ENCODE data around the gene RREB1. TPM values are rescaled to one million over a fixed set of nuclear protein-coding genes. Genes with fewer than 3 reads are reported as not detected.
A peak's percentile ranks its signal among the peaks of the same experiment; 100 is the strongest.

RREB1 gene, protein sequence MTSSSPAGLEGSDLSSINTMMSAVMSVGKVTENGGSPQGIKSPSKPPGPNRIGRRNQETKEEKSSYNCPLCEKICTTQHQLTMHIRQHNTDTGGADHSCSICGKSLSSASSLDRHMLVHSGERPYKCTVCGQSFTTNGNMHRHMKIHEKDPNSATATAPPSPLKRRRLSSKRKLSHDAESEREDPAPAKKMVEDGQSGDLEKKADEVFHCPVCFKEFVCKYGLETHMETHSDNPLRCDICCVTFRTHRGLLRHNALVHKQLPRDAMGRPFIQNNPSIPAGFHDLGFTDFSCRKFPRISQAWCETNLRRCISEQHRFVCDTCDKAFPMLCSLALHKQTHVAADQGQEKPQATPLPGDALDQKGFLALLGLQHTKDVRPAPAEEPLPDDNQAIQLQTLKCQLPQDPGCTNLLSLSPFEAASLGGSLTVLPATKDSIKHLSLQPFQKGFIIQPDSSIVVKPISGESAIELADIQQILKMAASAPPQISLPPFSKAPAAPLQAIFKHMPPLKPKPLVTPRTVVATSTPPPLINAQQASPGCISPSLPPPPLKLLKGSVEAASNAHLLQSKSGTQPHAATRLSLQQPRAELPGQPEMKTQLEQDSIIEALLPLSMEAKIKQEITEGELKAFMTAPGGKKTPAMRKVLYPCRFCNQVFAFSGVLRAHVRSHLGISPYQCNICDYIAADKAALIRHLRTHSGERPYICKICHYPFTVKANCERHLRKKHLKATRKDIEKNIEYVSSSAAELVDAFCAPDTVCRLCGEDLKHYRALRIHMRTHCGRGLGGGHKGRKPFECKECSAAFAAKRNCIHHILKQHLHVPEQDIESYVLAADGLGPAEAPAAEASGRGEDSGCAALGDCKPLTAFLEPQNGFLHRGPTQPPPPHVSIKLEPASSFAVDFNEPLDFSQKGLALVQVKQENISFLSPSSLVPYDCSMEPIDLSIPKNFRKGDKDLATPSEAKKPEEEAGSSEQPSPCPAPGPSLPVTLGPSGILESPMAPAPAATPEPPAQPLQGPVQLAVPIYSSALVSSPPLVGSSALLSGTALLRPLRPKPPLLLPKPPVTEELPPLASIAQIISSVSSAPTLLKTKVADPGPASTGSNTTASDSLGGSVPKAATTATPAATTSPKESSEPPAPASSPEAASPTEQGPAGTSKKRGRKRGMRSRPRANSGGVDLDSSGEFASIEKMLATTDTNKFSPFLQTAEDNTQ (N-terminal part only)
- 9.9 and 11.5 TPM in 2 replicates for total RNA-seq (2014; rRNA removed)
- 5.4 TPM for polyA plus RNA-seq (2012)

DNA sequence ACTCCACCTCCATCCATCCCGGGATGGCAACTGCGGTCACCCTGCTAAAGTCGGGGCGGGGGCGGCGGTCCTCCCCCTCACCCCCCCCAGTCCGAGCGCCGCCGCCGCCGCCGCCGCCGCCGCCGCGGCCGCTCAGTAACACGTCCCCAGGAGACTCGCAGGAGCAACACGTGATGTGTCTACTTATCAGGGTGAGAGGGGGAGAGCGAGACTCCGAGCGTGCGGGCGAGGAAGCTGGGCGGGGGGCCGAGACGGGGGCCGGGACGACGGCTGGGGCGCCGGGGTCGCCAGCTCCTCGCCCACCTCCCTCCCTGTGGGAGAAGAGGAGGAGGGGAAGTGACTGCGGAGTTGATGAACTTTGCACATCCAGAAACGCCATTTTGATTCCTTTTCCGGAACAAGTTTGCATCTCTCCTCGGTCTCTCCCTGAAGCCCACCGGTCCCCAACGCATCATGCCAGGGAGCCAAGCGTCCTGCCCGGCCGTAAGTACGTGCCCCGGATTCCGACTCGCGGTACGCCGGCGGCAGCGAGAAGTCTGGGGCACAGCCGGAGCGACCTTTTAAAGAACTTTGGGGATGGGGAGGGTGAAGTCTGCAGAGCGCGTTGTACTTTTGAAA is at the start of gene RREB1:
Gene RREB1 (plus strand): TSS at position 384 of the 618 bp plus-strand sequence. CDS start 73,951 bp downstream, outside the sequence.
- peak; percentile 63 for DNase-seq (ENCODE audit: low read depth)

DNA sequence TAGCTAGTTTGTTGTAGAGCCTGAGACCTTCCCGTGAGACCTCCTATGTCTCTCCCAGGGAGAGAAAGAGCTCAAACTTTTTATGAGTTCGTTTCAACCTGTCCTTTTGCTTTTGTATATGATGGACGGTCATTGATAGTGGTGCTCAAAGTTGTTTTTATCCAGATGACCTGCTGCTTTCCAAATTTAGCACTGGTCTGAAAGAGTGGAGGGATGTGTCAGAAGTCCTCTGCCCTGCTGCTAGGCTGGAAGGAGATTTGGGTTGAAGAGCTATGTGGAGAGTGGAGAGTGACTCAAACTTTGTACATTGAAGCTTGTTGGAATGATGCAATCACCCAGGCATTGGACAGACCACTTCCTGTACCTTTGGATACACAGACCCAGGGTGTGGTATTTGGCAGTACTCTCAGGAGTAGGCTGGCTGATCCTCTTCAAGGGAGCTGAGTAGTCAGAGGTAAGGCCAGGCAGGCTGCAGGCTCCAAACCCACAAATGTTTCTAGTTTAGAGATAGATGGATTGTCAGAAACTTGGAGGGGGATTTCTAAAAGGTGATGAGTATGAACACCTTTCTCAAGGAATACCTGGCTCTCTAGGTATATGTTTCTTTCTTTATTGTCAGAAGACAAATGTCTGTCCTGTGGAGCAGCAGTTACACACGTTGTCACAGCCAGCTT is 49.4 kb upstream of the RREB1 start:
- DNase-seq (ENCODE audit: low read depth): peak; percentile 90

DNA sequence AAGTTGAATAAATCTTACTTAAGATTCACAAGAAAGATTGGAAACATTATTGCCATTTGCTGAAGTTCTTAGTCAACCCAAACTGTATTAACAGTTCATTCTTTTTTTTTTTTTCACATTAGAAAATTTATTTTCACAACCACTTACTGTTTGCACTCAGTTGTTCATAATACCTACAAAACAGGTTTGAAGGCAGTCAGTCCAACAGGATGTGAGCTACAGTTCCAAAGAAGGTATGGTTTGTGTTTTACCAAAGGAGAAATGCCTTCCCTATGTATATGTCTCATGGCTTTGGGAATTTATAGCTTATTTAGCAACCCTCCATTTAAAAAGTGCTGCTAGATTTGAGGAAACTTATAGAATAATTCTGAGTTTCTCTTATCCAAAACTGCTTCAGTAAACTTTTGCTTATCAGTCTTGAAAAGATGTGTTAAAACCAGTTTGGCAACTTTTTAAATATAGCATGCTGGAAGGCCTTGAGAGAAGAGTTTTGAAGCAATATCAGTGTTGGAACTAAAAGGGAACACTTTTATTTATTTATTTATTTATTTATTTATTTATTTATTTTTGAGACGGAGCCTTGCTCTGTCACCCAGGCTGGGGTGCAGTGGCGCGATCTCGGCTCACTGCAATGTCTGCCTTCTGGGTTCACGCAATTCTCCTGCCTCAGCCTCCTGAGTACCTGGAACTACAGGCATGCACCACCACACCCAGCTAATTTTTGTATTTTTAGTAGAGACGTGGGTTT is 46.8 kb upstream of the RREB1 start:
- DNase-seq (ENCODE audit: low read depth): no peak

DNA sequence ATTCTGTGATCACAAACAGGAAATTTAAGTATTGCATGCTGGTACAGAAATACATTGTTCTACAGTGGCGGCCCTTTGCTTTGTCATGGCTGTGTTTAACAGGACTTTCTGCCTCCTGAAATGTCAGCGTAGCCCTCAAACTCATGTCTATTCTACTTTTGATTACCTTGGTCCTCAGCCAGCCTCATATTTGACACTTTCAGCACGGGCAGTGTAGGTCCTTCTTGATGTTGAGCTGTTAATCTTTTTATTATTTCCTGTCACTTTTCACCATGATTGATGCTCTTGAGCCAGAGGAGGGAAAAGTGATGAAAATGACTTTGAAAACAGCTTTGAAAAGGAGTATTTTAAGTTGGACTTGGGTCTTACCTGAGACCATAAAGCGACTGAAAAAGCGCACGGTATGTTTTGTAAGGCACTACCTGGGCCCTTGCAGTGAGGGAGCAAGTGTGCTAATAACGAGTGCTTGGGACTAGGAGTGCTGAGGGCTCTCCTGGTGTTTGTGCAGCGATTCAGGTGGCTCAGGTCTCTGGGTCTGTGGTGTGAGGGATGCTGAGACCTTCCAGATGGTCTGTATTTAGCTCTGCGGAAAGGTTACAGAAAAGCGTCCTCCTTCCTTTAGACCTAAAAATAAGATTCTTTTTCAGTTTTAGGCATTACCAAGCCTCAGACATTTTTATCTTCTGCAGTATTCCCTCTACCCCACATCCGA is 45.2 kb upstream of the RREB1 start:
- no peak for DNase-seq (ENCODE audit: low read depth)

DNA sequence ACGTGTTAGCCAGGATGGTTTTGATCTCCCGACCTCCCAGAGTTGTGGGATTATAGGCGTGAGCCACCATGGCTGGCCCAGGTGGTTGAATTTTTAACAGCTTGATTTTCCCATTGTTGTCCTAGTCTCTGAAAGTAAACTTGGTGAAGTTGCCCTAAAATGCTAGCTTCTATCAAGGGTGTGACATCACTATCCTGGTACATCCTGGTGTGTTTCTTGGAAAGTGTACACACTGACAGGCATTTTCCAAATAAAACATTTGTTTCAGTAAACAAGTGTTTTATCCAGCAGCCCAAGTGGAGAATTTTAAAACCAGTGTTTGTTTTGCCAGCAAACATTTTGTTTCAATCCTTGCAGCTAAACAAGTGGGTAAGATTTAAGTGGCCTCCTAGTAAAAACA is 40.5 kb upstream of the RREB1 start:
- no peak for DNase-seq (ENCODE audit: low read depth)

DNA sequence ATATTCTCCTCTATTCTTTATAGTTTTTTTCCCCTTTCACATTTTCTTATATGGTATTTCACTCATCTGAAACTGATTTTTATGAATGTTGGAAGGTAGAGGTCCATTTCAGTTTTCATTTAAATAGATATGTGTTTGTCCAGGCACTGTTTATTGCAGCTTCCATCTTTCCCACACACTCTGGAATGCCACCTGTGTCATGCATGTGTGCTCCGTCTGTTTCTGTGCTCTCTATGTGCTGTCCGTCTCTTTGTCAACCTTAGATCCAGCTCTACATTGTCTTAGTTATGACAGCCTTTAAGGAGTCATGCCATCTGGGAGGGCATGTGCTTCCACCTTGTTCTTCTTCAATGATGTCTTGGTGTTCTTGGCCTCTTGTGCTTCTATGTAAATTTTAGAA is 36.4 kb upstream of the RREB1 start:
- DNase-seq (ENCODE audit: low read depth): no peak

DNA sequence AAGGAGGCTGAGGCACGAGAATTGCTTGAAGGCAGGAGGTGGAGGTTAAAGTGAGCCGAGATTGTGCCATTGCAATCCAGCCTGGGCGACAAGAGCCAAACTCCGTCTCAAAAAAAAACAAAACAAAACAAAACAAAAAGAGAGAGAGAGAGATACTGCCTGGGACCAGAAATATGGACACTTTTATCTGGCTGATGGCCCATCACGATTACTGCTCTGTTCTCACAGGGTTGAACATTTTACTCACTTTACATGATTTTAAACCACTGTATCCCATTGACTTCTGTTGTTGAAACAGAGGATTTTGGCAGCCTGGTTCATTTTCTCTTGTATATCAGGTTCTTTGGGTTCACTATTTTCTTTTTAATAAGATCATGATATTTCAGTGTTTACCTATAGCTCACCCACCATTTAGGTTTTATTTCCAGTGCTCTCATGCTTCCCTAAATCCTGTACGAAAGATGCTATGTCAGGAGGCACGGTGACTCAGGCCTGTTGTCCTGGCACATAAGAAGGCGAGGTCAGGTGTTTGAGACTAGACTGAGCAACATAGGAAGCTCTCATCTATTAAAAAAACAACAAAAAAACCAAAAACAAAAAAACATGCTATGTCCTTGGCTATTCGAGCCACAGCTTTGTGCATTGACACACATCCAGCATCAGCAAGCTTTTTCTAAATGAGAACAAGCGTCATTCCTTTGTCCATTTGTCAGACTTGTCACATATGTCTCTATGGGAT is 34.5 kb upstream of the RREB1 start:
- no peak for DNase-seq (ENCODE audit: low read depth)

DNA sequence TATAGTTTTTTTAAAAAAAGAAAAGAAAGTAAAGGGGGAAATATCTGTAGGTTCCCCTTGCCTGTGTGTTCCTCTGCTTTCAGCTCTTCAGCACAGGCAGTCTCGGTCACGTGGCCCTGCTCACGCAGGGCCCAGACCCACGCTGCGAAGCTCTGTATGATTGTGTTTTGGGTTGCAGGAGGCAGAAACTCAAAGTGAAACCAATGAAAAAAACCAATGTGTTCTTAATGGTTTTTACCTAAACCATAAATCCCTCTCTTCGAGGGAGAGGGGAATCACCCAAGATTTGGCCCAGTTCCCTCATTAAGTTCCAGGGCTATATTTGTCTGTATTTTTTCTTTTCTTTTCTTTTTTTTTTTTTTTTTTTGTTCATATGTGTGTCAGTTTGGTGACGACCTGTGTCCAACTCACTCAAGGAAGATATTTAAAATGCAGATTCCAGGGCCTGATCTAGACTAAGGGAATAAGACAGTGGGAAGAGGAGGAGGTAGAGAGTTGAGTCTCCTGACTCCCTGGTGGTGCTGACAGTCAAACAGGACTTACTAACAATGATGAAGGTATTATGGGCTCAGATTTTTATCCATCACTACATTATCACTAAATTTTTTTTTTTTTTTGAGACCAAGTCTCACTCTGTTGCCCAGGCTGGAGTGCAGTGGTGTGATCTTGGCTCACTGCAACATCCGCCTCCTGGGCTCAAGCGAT is 33.8 kb upstream of the RREB1 start:
- DNase-seq (ENCODE audit: low read depth): no peak

DNA sequence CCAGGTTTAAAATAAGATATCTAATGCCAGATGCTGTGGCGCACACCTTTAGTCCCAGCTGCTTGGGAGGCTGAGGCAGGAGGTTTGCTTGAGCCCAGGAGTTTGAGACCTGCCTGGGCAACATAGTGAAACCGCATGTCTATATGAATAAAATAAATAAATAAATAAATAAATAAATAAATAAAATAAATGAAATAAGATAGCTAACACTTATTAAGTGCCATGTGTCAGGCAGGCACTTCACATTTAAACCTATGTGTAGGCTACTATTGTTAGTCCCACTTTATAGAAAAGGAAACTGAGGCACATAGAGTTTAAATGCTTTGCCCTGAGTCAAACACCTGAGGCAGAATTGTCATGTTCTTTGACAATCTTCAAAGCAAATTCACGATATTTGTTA is 32.9 kb upstream of the RREB1 start:
- DNase-seq (ENCODE audit: low read depth): no peak

DNA sequence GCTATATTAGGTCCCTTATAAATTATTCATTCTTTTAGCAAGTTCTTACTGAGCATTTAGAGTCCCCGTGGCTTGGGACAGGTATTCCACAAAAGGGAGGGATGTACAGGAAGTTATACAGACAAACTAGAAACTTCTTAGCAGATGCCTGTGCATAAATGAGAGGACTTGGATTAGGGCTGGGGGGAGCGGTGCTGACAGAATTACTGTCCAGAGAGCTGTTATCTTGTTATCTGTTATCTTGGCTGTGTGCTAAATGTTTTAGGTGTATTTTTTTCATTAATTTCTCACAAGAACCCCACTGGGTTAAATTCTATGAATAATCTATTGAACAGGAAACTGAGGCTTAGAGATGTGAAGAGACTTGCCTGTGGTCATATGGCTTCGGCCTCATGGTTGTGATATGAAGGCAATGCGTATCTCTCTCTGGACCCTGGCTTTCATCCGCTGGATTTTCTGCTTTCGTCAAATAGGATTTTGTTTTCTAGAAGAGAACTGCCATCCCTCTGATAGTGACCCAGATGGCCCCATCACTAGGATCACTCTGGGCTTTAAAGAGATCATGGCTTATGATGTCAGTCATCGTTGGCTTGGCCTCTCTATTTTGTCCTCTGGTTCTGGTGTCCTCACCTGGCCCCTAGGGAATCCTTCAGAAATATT is 32.3 kb upstream of the RREB1 start:
- no peak for DNase-seq (ENCODE audit: low read depth)

DNA sequence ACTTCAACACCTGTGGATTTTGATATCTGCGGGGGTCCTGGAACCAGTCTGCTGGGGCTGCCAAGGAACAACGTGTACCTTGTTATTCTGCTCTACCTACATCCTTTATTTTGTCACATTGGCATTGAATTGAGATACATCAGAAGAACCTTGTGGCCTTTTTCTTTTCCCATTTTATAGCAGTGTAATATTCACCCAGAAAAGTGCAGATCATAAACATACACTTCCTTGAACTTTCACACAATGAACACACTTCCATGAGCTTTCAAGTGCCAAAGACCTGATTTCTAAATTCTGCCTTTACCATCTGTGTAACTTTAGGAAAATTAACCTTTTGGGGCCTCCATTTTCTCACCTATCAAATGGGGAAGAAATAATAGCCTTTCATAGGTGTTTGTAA is 29.9 kb upstream of the RREB1 start:
- no peak for DNase-seq (ENCODE audit: low read depth)

DNA sequence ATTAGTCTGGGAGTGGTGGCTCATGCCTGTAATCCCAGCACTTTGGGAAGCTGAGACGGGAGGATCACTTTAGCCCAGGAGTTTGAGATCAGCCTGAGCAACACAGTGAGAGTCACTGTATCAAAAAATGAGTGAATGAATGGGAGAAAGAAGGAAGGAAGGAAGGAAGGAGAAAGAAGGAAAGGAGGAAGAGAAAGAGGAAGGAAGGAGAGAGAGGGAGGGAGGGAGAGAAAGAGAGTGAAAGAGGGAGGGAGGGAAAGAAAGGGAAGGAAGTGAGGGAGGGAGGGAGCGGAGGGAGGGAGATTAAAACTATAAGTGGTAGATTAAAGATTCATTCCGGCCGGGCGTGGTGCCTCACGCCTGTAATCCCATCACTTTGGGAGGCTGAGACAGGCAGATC is 28.9 kb upstream of the RREB1 start:
- no peak for DNase-seq (ENCODE audit: low read depth)

DNA sequence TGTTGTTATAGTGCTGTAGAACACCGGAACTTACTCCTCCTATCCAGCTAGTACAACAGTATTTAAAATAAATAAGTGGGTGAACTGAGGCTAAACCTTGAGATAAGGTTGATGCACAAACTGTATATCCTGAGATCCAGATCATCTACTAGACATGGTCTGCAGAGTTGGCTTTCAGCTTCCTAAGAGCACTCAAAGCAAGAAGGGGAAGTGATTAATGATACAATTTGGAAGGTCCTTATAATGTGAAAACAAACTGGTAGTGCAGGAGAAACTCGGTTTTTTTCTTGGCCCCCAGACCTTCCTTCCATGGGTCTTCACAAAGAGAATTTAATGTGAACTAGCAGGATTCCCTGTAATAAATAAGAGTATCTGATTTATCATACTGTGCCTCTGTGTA is 27.4 kb upstream of the RREB1 start:
- no peak for DNase-seq (ENCODE audit: low read depth)

DNA sequence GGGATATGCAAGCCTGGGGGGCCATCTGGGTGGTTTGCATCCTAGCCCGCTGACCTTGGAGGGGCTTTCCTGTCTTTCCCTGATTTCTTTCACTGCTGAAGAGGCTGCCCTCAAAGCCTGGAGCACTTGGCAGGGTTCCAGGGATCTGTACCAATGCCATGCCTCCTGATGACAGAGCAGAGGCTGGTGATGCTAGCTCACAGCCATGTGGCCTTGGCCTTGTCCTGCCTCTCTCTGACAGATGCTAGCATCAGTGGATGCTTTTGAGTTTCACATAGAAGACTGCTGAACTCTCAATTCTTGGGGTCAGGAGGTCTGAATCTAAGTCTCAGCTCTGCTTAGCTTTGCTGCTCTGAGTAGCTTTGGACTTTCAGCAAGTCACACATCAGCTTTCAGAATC is 21.9 kb upstream of the RREB1 start:
- peak; percentile 44 for DNase-seq (ENCODE audit: low read depth)

DNA sequence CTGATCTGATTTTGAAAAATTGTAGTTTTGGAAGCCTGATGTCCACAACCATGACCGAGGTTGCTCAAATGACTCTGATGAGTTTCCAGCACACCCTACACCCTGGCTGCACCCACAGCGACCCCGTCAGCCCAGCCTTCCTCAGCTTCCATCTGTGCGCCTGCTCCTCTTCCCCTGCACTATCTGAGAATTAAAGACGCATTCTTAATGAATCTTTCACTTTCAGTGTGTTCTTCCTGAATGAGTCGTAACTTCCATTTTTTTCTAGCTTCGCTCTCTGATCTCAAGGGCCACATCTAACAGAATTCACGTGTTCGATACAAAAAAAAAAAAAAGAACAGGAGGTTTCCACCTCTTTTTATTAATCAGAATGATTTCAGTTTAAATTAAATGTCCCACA is 21.3 kb upstream of the RREB1 start:
- DNase-seq (ENCODE audit: low read depth): no peak

DNA sequence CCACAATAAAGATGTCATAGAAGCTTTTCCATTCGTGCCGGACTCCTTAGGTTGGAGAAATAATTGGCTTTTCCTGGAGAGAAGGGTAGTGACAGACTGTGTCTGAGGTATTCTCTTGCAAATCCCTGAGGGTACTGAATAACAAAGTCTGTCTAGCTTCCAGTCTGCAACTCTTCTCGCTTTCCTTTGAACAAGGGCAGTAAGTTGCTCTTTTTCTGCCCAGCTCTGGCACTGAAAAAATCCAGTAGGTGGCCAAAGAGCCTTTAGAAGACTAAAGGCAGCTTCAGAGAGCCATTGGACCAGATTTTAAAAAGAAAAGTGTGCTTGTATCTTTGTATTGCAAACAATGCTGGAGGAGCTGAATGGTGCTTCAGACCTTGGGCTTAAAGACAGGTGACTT is 20.7 kb upstream of the RREB1 start:
- peak; percentile 31 for DNase-seq (ENCODE audit: low read depth)

DNA sequence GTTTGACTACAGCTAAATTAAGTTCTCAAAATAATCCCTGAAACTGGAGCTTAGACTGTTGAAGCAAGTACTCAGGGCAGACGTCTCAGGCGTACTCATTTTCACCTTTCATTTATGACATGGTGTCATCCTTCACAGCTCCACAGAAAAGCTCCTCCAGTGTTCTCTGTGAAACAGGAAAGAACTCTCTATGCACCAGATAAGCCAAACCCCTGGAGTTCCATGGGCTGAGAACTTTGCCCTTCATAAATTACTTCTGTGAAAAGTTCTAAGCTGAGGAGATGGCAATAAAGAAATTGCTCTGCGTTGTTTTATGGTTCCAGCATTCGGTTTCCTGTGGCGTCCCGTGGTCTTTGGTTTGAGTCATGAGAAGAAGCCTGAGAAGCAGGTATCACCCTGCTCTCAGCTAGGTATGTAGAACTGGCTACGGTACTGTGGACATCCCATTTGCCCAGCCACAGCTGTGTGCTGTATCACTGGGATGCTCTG is 20.2 kb upstream of the RREB1 start:
- DNase-seq (ENCODE audit: low read depth): no peak

Data from LHCN-M2 (cell line).